ENCODE data around the gene GPR107.

The GPR107 gene

DNA sequence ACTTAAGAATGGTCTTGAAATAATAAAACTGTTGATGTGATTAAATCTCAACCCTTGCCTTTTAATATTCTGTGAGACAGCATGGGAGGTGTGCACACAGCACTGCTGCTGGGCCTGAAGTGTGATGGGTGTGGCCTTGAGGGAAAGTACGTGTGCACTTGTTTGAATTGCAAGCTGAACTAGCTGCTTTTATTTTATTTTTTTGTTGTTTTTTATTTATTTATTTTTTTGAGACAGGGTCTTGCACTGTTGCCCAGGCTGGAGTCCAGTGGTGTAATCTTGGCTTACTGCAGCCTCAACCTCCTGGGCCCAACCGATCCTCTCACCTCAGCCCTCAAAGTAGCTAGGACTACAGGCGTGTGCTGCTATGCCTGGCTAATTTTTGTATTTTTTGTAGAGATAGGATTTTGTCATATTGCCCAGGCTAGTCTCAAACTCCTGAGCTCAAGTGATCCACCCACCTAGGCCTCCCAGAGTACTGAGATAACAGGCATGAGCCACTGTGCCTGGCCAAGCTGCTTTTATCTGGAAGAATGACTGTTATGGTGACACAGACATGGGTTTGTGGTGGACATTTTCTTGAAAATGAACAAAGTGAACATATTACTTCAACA, 58.9 kb downstream of the GPR107 start:
- DNase-seq = no peak

DNA sequence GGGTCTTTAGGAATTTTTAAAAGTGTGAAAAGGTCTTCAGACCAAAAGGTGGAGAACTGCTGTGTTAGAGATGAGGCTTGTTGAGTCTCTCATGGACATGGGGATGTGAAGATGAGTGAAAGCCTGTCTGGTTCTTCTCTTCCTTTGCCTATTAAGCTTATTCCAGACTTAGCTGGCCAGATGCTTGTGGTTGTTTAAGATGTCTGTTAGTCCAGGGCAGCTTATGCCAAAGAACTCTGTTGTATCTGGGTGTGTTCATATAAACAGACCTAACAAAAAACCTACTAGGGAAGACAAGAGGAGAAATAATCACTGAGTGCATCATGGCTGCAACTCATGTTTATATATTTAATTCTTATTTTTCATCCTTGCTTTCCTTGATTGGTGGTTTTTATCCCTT, 61.0 kb downstream of the GPR107 start:
- no peak for DNase-seq

DNA sequence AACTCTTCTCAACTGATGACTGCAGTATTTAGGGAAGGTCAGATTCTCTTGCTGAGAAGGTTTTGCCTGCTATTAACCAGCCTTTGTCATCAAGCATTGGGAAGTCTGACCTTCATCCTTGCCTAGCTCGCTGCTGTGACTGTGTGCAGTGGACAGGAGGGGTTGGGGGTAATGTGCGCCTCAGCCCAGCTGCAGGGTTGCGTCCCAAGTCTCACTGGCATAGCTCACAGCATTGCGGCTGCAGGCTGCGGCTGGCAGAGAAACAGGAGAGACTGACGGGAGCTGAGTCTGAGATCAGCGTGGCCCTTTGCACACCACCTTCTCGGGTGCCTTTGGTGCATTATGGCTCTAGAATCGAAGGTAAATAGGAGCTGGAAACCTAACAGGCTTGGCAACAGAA, 62.6 kb downstream of the GPR107 start:
- DNase-seq = no peak

DNA sequence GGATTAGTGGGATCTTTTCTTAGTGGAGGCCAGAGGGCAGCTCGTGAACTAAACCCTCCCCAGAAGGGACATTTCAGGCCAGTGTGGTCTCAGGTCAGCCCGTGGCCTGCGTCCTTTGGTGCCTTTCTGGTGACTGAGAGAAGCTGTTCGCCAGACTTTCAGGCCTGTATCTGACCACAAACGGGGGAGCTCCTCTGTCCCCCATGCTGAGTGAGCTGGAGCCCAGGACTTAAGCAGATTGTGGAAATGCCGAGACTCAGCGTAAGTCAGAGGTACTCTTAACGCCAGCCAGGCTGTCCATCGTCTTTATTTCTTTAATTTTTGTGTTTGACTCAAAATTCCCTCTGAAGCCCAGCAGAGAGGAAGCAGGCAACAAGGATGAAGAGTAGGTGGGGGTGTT, 63.7 kb downstream of the GPR107 start:
- no peak for DNase-seq

DNA sequence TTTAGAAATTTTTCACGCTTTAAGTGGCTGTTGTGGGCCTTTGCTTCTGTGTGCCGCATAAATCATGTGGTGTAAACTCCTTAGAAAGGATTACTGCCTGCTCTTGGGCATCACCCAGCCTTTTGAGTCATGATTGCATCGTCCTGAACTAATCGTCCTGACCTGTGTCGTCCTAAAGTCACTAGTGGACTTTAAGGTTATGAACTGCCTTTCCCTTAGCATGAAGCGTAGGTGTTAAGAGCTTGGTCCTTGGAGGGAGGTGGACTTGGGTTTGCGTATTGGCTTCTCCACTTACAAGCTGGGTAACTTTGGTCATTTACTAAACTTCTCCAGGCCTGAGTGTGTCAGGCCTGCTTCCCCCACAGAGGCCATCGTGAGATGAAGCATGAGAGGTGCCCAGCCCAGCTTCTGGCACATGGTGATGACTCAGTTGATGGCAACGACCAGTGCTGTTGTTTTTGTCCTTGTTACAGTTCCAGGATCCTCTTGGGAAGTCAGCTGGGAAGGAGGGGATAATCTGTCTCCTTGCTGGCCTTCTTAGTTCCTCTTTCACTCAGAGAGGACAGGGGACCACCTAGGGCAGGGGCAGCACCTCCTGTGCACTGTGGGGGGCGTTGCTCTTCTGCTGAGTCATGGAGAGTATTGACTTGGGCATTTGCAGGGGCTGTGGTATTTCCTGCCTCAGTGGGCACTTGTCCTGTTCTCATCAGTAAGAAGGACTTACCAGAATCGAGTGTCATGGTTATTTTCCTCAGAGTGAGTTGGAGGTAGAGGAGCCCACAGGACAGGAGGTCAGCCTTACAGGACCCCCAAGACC, 64.3 kb downstream of the GPR107 start:
- no peak for DNase-seq

- DNase-seq = no peak
Measured at GRCh38 chr9:130118841-130119518, 65.3 kb downstream of the GPR107 start.

DNA sequence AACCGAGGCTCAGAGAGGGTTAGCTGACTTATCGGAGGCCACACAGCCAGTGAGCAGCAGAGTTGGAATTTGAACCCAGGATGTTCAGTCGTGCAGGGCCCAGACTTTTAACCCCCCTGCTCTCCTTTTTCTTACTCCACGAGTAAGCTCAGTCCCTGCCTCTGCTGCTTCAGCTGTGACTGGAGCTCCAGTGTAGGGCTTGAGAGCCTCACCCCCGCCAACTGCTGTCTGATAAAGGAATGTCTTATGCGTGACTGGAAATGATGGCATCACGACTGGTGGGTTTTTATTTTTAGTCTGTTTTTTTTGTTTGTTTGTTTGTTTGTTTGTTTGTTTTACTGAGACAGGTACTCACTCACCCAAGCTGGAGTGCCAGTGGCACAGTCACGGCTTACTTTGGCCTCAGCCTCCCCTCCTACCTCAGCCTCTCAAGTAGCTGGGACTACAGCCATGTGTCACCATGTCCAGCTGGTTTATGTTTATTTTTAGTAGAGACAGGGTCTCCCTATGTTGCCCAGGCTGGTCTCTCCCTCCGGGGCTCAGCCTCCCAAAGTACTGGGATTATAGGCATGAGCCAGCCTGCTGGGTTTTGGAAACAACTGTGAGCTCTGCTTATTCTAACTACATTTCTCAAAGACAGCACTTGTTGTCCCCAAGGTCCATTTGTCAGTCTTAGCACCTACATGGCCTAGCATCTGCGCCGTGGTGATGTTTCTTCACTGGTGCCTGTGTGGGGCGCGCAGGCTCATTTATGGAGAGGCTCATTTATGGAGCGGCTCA, 66.0 kb downstream of the GPR107 start:
- DNase-seq = no peak

GRCh38 chr9:130120299-130120587, 66.5 kb downstream of the GPR107 start:
- no peak for DNase-seq

GRCh38 chr9:130120832-130121231, 67.1 kb downstream of the GPR107 start:
- no peak for DNase-seq

DNA sequence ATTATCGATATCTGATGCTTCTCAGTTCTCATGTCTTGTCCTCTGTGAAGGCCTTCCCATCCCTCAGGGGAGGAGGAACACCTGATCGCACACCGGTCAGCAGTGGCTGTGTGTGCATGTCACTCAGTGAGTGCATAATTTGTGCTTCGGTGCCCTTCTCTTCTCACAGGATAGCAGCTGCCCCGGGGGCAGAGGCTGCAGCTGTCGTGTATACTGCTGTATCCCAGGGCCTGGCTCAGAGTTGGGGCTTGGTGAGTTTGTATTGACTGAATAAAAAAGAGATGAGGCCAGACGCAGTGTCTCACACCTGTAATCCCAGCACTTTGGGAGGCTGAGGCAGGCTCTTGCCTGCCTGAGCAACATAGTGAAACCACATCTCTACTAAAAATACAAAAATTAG, 68.8 kb downstream of the GPR107 start:
- no peak for DNase-seq

GRCh38 chr9:130124085-130124860, 70.6 kb downstream of the GPR107 start:
- no peak for DNase-seq

DNA sequence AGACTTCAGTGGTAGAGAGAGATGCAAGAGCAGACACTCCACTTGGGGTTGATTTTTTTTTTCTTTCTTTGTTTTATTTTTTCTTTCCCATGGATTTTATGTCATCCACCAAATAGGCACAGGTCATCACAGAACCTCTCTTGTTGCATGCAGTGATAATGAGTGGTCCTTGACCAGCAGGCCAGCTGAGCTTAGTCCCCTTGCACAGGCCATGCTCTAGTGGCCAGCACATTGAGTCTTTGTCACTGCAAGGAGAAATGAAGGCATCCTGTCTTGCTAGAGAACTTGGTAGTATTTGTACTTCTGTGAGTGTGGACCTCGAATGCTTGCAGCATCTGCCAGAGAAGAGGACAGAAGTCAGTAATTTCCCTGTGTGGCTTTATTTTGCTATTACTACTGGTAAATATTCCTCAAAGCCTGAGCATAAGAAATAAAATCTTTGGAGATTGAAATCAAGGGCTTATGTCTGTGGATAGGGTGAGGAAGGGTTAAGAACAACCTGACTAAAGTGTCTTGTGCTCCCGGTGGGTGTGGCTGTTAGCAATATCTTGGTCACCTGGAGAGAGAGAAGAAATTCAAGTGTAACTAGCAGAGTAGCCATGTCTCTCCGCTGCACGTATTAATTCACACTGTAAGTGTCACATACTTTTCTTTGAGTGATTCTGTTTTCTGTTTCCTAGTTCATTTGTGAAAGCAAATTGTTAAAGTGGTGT, 73.2 kb downstream of the GPR107 start:
- no peak for DNase-seq

GRCh38 chr9:130128251-130128650, 74.5 kb downstream of the GPR107 start:
- peak; percentile 47 to 57 for DNase-seq

GRCh38 chr9:130128733-130129431, 75.2 kb downstream of the GPR107 start:
- peak; percentile 38 to 39 for DNase-seq

DNA sequence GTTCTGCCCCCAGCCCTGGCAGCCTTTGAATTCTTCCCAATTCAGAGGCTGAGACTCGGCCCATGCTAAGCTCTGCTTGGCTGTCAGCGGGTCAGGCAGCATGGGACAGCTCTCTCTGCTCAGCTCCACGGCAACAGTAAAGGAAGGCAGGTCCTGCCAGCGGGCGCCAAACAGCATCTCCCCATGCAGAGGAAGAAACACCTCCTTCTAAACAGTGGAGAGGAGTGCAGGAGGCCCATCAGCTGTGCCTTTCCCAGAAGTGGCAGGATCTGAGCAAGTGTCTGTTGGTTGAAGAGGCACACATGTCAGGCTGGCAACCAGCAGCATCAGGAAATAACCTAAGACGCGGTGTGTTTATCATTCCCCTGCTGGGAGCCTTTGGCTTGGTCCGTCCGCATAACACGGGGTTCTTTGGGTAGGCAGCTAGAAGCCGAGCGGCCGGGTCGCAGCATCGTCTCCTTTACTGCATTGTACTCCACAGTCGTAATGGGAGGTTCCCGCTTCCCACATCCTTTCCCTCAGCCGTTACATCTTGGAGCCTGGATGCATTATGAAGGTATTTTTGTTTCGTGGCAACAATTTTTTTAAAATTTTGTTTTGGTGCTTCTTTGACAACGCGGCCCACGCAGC, 75.8 kb downstream of the GPR107 start:
- DNase-seq = no peak

- DNase-seq = no peak
Measured at GRCh38 chr9:130132746-130133145, 79.0 kb downstream of the GPR107 start.

DNA sequence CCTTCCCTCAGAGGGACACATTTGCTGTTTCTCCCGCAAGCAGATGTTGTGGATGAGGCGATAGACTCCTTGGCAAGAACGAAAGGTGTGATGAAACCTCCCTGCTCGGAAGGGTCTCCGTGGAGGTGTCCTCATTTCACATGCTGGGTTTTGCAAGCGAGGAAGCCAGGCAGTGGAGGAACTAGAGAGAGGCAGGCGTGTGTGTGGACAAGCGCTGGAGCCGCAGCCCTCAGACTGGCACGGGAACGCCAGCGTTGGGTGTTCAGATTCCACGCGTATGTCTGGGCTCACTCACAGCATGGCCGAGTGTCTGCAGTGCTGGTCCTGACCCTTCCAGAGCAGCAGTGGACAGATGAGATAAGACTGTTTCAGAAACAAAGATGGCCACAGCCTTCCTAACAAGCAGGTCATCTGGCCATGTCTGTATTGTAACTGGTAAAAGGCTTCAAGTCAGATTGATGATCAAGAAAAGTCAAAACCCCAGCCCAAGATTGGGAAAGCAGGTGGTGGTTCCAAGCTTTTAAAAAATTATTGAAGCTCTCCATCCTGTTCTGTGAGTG, 83.5 kb downstream of the GPR107 start:
- no peak for DNase-seq

GRCh38 chr9:130137641-130138081, 84.0 kb downstream of the GPR107 start:
- no peak for DNase-seq

GRCh38 chr9:130138171-130138653, 84.5 kb downstream of the GPR107 start:
- no peak for DNase-seq

- DNase-seq = no peak
Measured at GRCh38 chr9:130138791-130139190, 85.1 kb downstream of the GPR107 start.

Measured in stimulated activated CD4-positive, alpha-beta T cell treated with anti-CD3 and anti-CD28 coated beads, Interleukin-2, amount 100 ng/mL, for 48 hours (primary cell).